Measurements from ENCODE around the gene ZNF710.

The ZNF710 gene

DNA sequence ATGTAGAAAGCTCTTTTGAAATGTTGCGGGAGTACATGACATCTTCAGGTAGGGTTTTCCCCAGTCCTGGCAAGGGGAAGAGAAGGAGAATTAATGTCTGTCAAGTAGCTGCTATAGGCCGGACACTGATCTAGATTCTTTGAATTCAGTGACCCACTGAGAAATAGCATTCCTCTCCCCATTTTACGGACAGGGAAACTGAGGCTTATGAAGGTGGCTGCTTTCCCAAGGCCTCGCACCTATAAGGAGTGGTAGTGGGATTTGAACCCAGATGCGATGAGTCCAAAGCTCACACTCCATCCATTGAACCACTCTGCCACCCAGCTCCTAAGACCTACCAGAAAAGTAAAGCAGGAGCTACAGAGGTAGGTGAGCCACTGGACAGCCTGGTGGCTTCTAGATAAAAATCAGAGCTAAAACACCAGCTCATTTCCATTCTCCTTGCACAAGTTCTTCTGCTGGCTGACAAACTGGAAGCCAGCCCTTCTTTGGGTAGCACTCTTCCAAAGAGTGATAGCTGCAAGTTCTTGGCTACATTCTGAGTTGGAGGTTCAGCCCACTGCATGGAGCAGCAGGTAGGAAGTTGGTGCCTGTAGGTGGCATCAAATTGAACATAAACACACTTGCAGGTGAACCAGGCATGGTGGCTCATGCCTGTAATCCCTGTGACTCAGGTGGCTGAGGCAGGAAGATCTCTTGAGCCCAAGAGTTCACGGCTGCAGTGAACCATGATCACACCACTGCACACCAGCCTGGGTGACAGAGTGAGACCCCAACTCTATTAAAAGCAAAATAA is 22.0 kb downstream of the ZNF710 start:
- TF ChIP-seq CTCF (IDR thresholded peaks at IDR 0.05; ENCODE audit: insufficient read depth, low read length, missing control alignments) = no peak
- ChIA-PET POLR2A (no interaction called here), CTCF (interaction anchor here (1.1 kb wide), 1 partner anchor 13 kb away, joined by 4 read pairs; no protein-coding TSS in a partner anchor)
- DNase-seq (ENCODE audit: low read depth, low spot score) = no peak
- H3K4me3 ChIP-seq (ENCODE audit: low read depth, low read length) = no peak overlapping the region

- CTCF ChIA-PET = no interaction called here
- TF ChIP-seq CTCF (IDR thresholded peaks at IDR 0.05; ENCODE audit: insufficient read depth, low read length, missing control alignments) = no peak
- no peak for DNase-seq (ENCODE audit: low read depth, low spot score)
- no peak overlapping the region for H3K4me3 ChIP-seq (ENCODE audit: low read depth, low read length)
- POLR2A ChIA-PET = no interaction called here
Observed at GRCh38 chr15:90024406-90024805, 23.3 kb downstream of the ZNF710 start.

GRCh38 chr15:90025489-90026033 is 24.4 kb downstream of the ZNF710 start:
- ChIA-PET POLR2A (no interaction called here), CTCF (no interaction called here)
- no peak for TF ChIP-seq CTCF (IDR thresholded peaks at IDR 0.05; ENCODE audit: insufficient read depth, low read length, missing control alignments)
- DNase-seq (ENCODE audit: low read depth, low spot score) = no peak
- no peak overlapping the region for H3K4me3 ChIP-seq (ENCODE audit: low read depth, low read length)

DNA sequence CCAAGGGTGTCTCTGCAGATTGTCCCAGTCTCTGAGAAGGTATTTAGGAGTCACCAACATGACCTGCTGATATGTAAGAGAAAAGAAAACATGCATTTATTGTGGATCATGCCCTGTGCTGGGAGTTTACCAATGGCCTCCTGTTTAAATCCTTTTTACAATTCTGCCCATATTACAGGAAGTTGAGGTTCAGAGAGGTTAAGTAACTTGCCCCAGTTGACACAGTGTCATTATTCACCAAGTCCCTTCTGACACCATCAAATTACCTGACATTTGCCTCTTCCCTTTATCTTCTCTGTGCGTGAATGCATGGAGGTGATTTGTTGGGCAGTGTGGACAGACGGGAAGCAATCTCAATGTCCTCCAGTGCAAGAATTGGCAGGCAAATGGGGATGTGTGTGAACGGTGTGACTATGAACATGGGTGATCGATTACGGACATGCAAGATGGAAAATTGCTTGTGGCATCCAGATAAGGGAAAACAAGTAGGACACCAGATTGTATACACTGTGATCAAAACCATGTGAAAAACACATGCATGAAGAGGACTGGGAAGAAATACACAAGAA is 27.3 kb downstream of the ZNF710 start:
- POLR2A ChIA-PET = no interaction called here
- DNase-seq (ENCODE audit: low read depth, low spot score) = no peak
- H3K4me3 ChIP-seq (ENCODE audit: low read depth, low read length) = no peak overlapping the region
- TF ChIP-seq CTCF (IDR thresholded peaks at IDR 0.05; ENCODE audit: insufficient read depth, low read length, missing control alignments) = no peak
- CTCF ChIA-PET = interaction anchor here (0.6 kb wide), 1 partner anchor 312 kb away, joined by 4 read pairs; no protein-coding TSS in a partner anchor

- no peak for DNase-seq (ENCODE audit: low read depth, low spot score)
- ChIA-PET POLR2A (no interaction called here), CTCF (interaction anchor here (1.7 kb wide), 1 partner anchor 10 kb away, joined by 6 read pairs; no protein-coding TSS in a partner anchor)
- TF ChIP-seq CTCF (IDR thresholded peaks at IDR 0.05; ENCODE audit: insufficient read depth, low read length, missing control alignments) = no peak
- no peak overlapping the region for H3K4me3 ChIP-seq (ENCODE audit: low read depth, low read length)
Observed at GRCh38 chr15:90029024-90029423, 27.9 kb downstream of the ZNF710 start.

DNA sequence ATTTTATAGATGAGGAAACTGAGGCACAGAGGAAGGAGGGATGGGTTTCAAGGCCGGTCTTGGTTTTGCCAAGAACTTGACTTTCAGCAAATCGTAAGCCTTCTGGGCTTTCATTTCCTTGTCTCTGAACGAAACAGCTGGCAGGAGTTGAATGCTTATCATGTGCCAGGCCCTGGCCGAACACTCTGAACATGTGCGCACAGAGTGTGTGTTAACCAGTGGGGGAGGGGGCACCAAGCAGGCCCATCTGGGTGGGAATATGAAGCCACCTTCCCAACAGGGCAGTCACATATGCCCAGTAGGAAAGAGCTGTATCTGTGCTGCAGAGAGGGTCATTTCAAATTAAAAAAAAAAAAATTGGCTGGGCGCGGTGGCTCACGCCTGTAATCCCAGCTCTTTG is 29.3 kb downstream of the ZNF710 start:
- no peak for TF ChIP-seq CTCF (IDR thresholded peaks at IDR 0.05; ENCODE audit: insufficient read depth, low read length, missing control alignments)
- DNase-seq (ENCODE audit: low read depth, low spot score) = no peak
- ChIA-PET CTCF (interaction anchor here (1.7 kb wide), 1 partner anchor 12 kb away, joined by 6 read pairs; no protein-coding TSS in a partner anchor), POLR2A (no interaction called here)
- no peak overlapping the region for H3K4me3 ChIP-seq (ENCODE audit: low read depth, low read length)
